HL-60 (cell line): Measurements from ENCODE around the gene BRSK1.

ENCODE experiments used
- CTCF ChIP-seq: IDR thresholded peaks from one replicate; pipeline ENCODE4 v1.5.1; 2011; ENCODE audit warnings: low read length, control low read depth, inconsistent platforms; ENCODE audit not compliant: insufficient read depth
- POLR2AphosphoS5 ChIP-seq: IDR thresholded peaks from 2 replicates; pipeline ENCODE4 v1.6.1; 2012; ENCODE audit warnings: low read depth

GRCh38 chr19:55284405-55285058, 735 bp downstream of the BRSK1 start:
- TF ChIP-seq CTCF (no peak), POLR2AphosphoS5 (no peak)
